Measurements from ENCODE around the gene BOD1L1. TPM values are rescaled to one million over a fixed set of nuclear protein-coding genes. Genes with fewer than 3 reads are reported as not detected.

The BOD1L1 gene
- polyA plus RNA-seq, 1 donor from 2014 or later = 43.3 TPM

- TF ChIP-seq RAD21 (conservative IDR thresholded peaks at IDR 0.05) = no peak
- TF ChIP-seq EP300 (conservative IDR thresholded peaks at IDR 0.05; ENCODE audit: poor library complexity, severe bottlenecking) = no peak
- TF ChIP-seq TAF1 (IDR thresholded peaks at IDR 0.05; ENCODE audit: low read depth) = no peak
- TF ChIP-seq MXI1 (conservative IDR thresholded peaks at IDR 0.05; ENCODE audit: poor library complexity, severe bottlenecking) = no peak
- TF ChIP-seq CTCF (IDR thresholded peaks at IDR 0.05; ENCODE audit: poor library complexity, severe bottlenecking) = no peak
- no peak for TF ChIP-seq POLR2AphosphoS5 (IDR thresholded peaks at IDR 0.05)
- no peak for TF ChIP-seq EZH2 (IDR thresholded peaks at IDR 0.05; ENCODE audit: borderline replicate concordance, insufficient read depth, low read length, poor library complexity, severe bottlenecking)
- TF ChIP-seq, protein P1, sequence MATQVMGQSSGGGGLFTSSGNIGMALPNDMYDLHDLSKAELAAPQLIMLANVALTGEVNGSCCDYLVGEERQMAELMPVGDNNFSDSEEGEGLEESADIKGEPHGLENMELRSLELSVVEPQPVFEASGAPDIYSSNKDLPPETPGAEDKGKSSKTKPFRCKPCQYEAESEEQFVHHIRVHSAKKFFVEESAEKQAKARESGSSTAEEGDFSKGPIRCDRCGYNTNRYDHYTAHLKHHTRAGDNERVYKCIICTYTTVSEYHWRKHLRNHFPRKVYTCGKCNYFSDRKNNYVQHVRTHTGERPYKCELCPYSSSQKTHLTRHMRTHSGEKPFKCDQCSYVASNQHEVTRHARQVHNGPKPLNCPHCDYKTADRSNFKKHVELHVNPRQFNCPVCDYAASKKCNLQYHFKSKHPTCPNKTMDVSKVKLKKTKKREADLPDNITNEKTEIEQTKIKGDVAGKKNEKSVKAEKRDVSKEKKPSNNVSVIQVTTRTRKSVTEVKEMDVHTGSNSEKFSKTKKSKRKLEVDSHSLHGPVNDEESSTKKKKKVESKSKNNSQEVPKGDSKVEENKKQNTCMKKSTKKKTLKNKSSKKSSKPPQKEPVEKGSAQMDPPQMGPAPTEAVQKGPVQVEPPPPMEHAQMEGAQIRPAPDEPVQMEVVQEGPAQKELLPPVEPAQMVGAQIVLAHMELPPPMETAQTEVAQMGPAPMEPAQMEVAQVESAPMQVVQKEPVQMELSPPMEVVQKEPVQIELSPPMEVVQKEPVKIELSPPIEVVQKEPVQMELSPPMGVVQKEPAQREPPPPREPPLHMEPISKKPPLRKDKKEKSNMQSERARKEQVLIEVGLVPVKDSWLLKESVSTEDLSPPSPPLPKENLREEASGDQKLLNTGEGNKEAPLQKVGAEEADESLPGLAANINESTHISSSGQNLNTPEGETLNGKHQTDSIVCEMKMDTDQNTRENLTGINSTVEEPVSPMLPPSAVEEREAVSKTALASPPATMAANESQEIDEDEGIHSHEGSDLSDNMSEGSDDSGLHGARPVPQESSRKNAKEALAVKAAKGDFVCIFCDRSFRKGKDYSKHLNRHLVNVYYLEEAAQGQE (IDR thresholded peaks at IDR 0.05; ENCODE audit: borderline replicate concordance) = no peak
- no peak for TF ChIP-seq SMC3 (conservative IDR thresholded peaks at IDR 0.05; ENCODE audit: poor library complexity)
- no peaks in the 10 kb centered on the region for H3K27me3 ChIP-seq (ENCODE audit: insufficient read depth, low read depth, low read length)
- no peaks in the 10 kb centered on the region for H3K36me3 ChIP-seq (ENCODE audit: insufficient read depth, low read length)
- H4K20me1 ChIP-seq (ENCODE audit: insufficient read depth) = no peaks in the 10 kb centered on the region
- no peak overlapping the region for H3K4me2 ChIP-seq (ENCODE audit: low read length)
- H2AFZ ChIP-seq (ENCODE audit: low read depth, low read length) = no peak overlapping the region
- H3K9me3 ChIP-seq (ENCODE audit: low read length) = no peaks in the 10 kb centered on the region
- no peaks in the 10 kb centered on the region for H3K79me2 ChIP-seq (replicated peaks; ENCODE audit: insufficient read depth, low read length)
- no peaks in the 10 kb centered on the region for H3K9me2 ChIP-seq (ENCODE audit: insufficient read depth, low read length)
- no peak overlapping the region for H3K9ac ChIP-seq (ENCODE audit: low read length)
- H3K4me3 ChIP-seq (ENCODE audit: low read length) = no peak overlapping the region
- no peaks in the 10 kb centered on the region for H3F3A ChIP-seq (ENCODE audit: insufficient read depth, low read length, poor library complexity, severe bottlenecking)
- H3K27ac ChIP-seq (ENCODE audit: low read length) = no peak overlapping the region
These were observed 38.5 kb upstream of the BOD1L1 start for GRCh38 chr4:13665701-13666660.

DNA sequence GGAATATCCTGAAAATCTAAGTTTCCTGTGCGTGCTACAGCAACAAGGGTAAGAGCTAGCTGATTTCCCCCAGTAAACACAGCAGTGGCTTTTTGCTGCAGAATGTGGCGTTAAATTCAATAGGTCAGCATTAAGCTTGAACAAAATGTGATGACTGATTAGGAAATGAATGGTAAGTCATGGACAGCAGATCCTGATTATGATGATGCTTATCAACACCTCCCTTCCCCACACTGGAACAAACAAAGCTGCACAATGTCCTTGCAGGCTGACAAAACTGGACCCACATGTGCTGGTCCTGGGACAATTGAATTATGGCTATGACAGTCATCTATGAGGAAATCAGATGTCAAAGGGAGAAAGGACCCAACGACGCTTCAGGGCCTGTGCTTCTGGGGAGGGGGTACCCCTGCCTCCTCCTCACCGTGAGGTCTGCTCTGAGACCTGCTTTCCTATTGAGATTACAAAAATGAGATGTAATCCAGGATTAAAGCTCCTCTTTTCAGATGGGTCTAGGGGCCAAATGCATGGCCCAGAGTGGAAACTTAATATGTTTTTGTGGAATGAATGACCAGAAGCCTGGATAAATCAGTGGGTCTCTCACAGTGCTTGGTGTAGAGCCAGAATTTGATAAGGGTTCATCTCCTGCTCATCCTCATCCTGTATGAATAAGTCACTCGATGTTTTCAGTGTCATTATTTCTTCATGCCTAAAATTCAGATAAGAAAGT, 32.0 kb upstream of the BOD1L1 start:
- Histone ChIP-seq H2AFZ (ENCODE audit: low read depth, low read length) (no peak overlapping the region), H3K9ac (ENCODE audit: low read length) (no peak overlapping the region)
- TF ChIP-seq POLR2AphosphoS5 (IDR thresholded peaks at IDR 0.05) (no peak), RAD21 (conservative IDR thresholded peaks at IDR 0.05) (no peak), EZH2 (IDR thresholded peaks at IDR 0.05; ENCODE audit: borderline replicate concordance, insufficient read depth, low read length, poor library complexity, severe bottlenecking) (no peak), TAF1 (IDR thresholded peaks at IDR 0.05; ENCODE audit: low read depth) (no peak), SMC3 (conservative IDR thresholded peaks at IDR 0.05; ENCODE audit: poor library complexity) (no peak), CTCF (IDR thresholded peaks at IDR 0.05; ENCODE audit: poor library complexity, severe bottlenecking) (no peak), MXI1 (conservative IDR thresholded peaks at IDR 0.05; ENCODE audit: poor library complexity, severe bottlenecking) (no peak), EP300 (conservative IDR thresholded peaks at IDR 0.05; ENCODE audit: poor library complexity, severe bottlenecking) (no peak)
- TF ChIP-seq, protein P1 (IDR thresholded peaks at IDR 0.05; ENCODE audit: borderline replicate concordance) = no peak

More for the DNA sequence above, 32.0 kb upstream of the BOD1L1 start:
- Histone ChIP-seq H3K27ac (ENCODE audit: low read length) (no peak overlapping the region), H3K79me2 (replicated peaks; ENCODE audit: insufficient read depth, low read length) (no peaks in the 10 kb centered on the region), H3K4me2 (ENCODE audit: low read length) (no peak overlapping the region), H3K4me3 (ENCODE audit: low read length) (no peak overlapping the region), H3K9me2 (ENCODE audit: insufficient read depth, low read length) (no peaks in the 10 kb centered on the region), H3F3A (ENCODE audit: insufficient read depth, low read length, poor library complexity, severe bottlenecking) (no peaks in the 10 kb centered on the region), H4K20me1 (ENCODE audit: insufficient read depth) (no peaks in the 10 kb centered on the region), H3K9me3 (ENCODE audit: low read length) (no peaks in the 10 kb centered on the region), H3K27me3 (ENCODE audit: insufficient read depth, low read depth, low read length) (no peaks in the 10 kb centered on the region), H3K36me3 (ENCODE audit: insufficient read depth, low read length) (no peaks in the 10 kb centered on the region)

Data from neural cell (in vitro differentiated cells).